GM18873 (cell line): ENCODE results near the gene ROPN1B.
"Not testable (repeated sequence)": the region's sequence is repeated elsewhere in the genome, so short reads cannot be mapped to it uniquely, and the experiment has no call there.

Source experiments
- ATAC-seq: cut with Tn5 transposase; IDR thresholded peaks from one replicate; pipeline ENCODE4 v1.9.1; 2021; ENCODE audit warnings: mild to moderate bottlenecking, moderate library complexity, moderate number of reproducible peaks; ENCODE audit not compliant: unreplicated experiment, low FRiP score

ROPN1B gene

GRCh38 chr3:125957674-125958510, 11.1 kb upstream of the ROPN1B start:
- ATAC-seq = no peak

- no peak for ATAC-seq
Observed at GRCh38 chr3:125958511-125959316, 10.3 kb upstream of the ROPN1B start.

- no peak for ATAC-seq
Observed at GRCh38 chr3:125959317-125960065, 9.5 kb upstream of the ROPN1B start.

GRCh38 chr3:125960066-125960424, 8.9 kb upstream of the ROPN1B start:
- no peak for ATAC-seq

- no peak for ATAC-seq
Observed at GRCh38 chr3:125960456-125961288, 8.3 kb upstream of the ROPN1B start.

- no peak for ATAC-seq
Observed at GRCh38 chr3:125961289-125961589, 7.7 kb upstream of the ROPN1B start.

GRCh38 chr3:125963834-125964233, 5.1 kb upstream of the ROPN1B start:
- not testable (repeated sequence) for ATAC-seq

GRCh38 chr3:125965505-125965904, 3.5 kb upstream of the ROPN1B start:
- no peak for ATAC-seq

- ATAC-seq = no peak
Observed at GRCh38 chr3:125967156-125967555, 1.8 kb upstream of the ROPN1B start.

GRCh38 chr3:125968121-125968520, 857 bp upstream of the ROPN1B start:
- not testable (repeated sequence) for ATAC-seq

- ATAC-seq = not testable (repeated sequence)
Observed at GRCh38 chr3:125971997-125972944, 3.3 kb downstream of the ROPN1B start.

GRCh38 chr3:125975245-125976002, 6.4 kb downstream of the ROPN1B start:
- ATAC-seq = not testable (repeated sequence)

- ATAC-seq = not testable (repeated sequence)
Observed at GRCh38 chr3:125976003-125976390, 7.0 kb downstream of the ROPN1B start.

- not testable (repeated sequence) for ATAC-seq
Observed at GRCh38 chr3:125977104-125977503, 8.1 kb downstream of the ROPN1B start.

GRCh38 chr3:125984951-125985350, 16.0 kb downstream of the ROPN1B start:
- ATAC-seq = not testable (repeated sequence)

- ATAC-seq = no peak
Observed at GRCh38 chr3:125990253-125990970, 21.4 kb downstream of the ROPN1B start.

- ATAC-seq = not testable (repeated sequence)
Observed at GRCh38 chr3:125996751-125997150, 27.8 kb downstream of the ROPN1B start.

GRCh38 chr3:126002189-126002588, 33.2 kb downstream of the ROPN1B start:
- ATAC-seq = no peak
